Spleen (tissue), 7 donors: ENCODE data around the gene ACSM2B.
"Not testable (repeated sequence)": the region's sequence is repeated elsewhere in the genome, so short reads cannot be mapped to it uniquely, and the experiment has no call there.

Experiments
- CTCF ChIP-seq, 11 experiments: fragments of 200-600 bp in 7 of 11; fragments of 450-650 bp in 4 of 11; sonication (generic) in 4 of 11; IDR thresholded peaks in 8 of 11; conservative IDR thresholded peaks in 3 of 11; 1 replicate in 7 of 11; 2 replicates in 4 of 11; pipeline versions ENCODE4 v1.4.0 to v1.8.0; 2016 to 2021; ENCODE audit warnings: antibody characterized with exemption in 11 of 11, inconsistent platforms in 4 of 11, mild to moderate bottlenecking in 1 of 11
- POLR2A ChIP-seq, 3 donors: fragments of 450-650 bp; IDR thresholded peaks; one replicate each; pipeline ENCODE4 v1.5.1; 2017; ENCODE audit warnings: antibody characterized with exemption in 3 of 3, mild to moderate bottlenecking in 1 of 3
- donor health status: DM: no; HTN: no; CAD: no; lungs with moderate emphysema.
- donor health status: DM: no; HTN: no; CAD: no.
- donor health status: DM: no; HTN: no; CAD: no.

- not testable (repeated sequence) for TF ChIP-seq CTCF (IDR thresholded peaks at IDR 0.05 in 8 of 11, conservative IDR thresholded peaks at IDR 0.05 in 3 of 11); POLR2A (IDR thresholded peaks at IDR 0.05)
Observed at GRCh38 chr16:20564218-20564617, 11.9 kb downstream of the ACSM2B start.
